ENCODE data around the gene ZNF766.

- no peak for TF ChIP-seq CTCF (IDR thresholded peaks at IDR 0.05)
- TF ChIP-seq POLR2A (IDR thresholded peaks at IDR 0.05), result no peak
- no peak for TF ChIP-seq EP300 (IDR thresholded peaks at IDR 0.05)
- no peak for TF ChIP-seq POLR2AphosphoS5 (IDR thresholded peaks at IDR 0.05)
Observed at GRCh38 chr19:52229524-52229923, 39.9 kb upstream of the ZNF766 start.

Measured in suprapubic skin (tissue), 4 donors.